Endothelial cell of umbilical vein (primary cell): ENCODE measurements around the gene FBXL17. TPM values are rescaled to one million over a fixed set of nuclear protein-coding genes. Genes with fewer than 3 reads are reported as not detected.

Source experiments
- BruUV-seq: library from RNA; stranded (reverse); fragments of 400-500 nt; replicated peaks from 2 replicates; lab custom pipeline; 2021; lab: Mats Ljungman, UMichigan
- CTCF ChIA-PET: fragments of 300-600, 350-600 bp; sonication (Branson Sonifier 250); formaldehyde crosslinking; loops from one replicate; lab custom pipeline; 2021; ENCODE audit warnings: antibody characterized with exemption, inconsistent platforms; lab: Charles Lee
- POLR2A ChIA-PET: fragments of 300-600, 350-600 bp; sonication (Branson Sonifier 250); formaldehyde crosslinking; loops from one replicate; lab custom pipeline; 2021; ENCODE audit warnings: antibody characterized with exemption, inconsistent platforms; lab: Charles Lee
- DNase-seq: peaks from one replicate; pipeline ENCODE4 v3.0.0-alpha.2; 2011; ENCODE audit warnings: low read depth, low spot score
- FAIRE-seq: peaks from 2 replicates; lab custom pipeline; 2011; peaks lifted over from hg19 to GRCh38; lab: Jason Lieb, UNC
- H2AFZ ChIP-seq: 2 replicates; pipeline ENCODE4 v1.6.0; 2012; ENCODE audit warnings: low read depth, low read length, control low read depth, inconsistent platforms
- H3K27ac ChIP-seq: 2 replicates; pipeline ENCODE4 v1.5.1; 2011; ENCODE audit warnings: low read depth, mild to moderate bottlenecking, control low read depth, low read length, moderate library complexity; ENCODE audit not compliant: insufficient read depth
- H3K27me3 ChIP-seq, 2 experiments: 2 replicates each; pipeline versions ENCODE4 v1.6.0 to v1.6.1; 2011; ENCODE audit warnings: low read length in 2 of 2, mixed read lengths in 1 of 2; ENCODE audit not compliant: control insufficient read depth in 2 of 2, insufficient read depth in 2 of 2
- H3K36me3 ChIP-seq, 2 experiments: 2 replicates in 1 of 2; 3 replicates in 1 of 2; pipeline ENCODE4 v1.5.1; 2011; ENCODE audit warnings: low read length in 2 of 2, mild to moderate bottlenecking in 1 of 2, moderate library complexity in 1 of 2; ENCODE audit not compliant: control insufficient read depth in 2 of 2, insufficient read depth in 2 of 2; ENCODE audit errors: extremely low read depth in 1 of 2
- H3K4me1 ChIP-seq: 3 replicates; pipeline ENCODE4 v1.5.1; 2011; ENCODE audit warnings: mild to moderate bottlenecking, low read length; ENCODE audit not compliant: control insufficient read depth, insufficient read depth; ENCODE audit errors: extremely low read depth
- H3K4me2 ChIP-seq: 2 replicates; pipeline ENCODE4 v1.6.1; 2011; ENCODE audit warnings: low read length, control low read depth, mixed read lengths; ENCODE audit not compliant: insufficient read depth
- H3K4me3 ChIP-seq, 3 experiments: fragments of 200-600 bp in 1 of 3; sonication (generic), shearing (Covaris generic) in 1 of 3; replicated peaks in 1 of 3; 2 replicates each; pipeline ENCODE4 v1.5.1; 2011 to 2016; ENCODE audit warnings: control low read depth in 3 of 3, low read length in 3 of 3, mild to moderate bottlenecking in 2 of 3, inconsistent platforms in 1 of 3, low read depth in 1 of 3, moderate library complexity in 1 of 3; ENCODE audit not compliant: insufficient read depth in 1 of 3
- H3K79me2 ChIP-seq: 2 replicates; pipeline ENCODE4 v1.6.0; 2012; ENCODE audit warnings: low read length, inconsistent platforms; ENCODE audit not compliant: control insufficient read depth, insufficient read depth
- H3K9ac ChIP-seq: replicated peaks from 2 replicates; pipeline ENCODE3; 2011; ENCODE audit warnings: low read length, control low read depth; ENCODE audit not compliant: insufficient read depth; ENCODE audit errors: extremely low read depth
- H3K9me1 ChIP-seq: replicated peaks from 3 replicates; pipeline ENCODE4 v1.6.0; 2011; ENCODE audit warnings: mild to moderate bottlenecking, low read length; ENCODE audit not compliant: control insufficient read depth, insufficient read depth; ENCODE audit errors: extremely low read depth
- H3K9me3 ChIP-seq: replicated peaks from 2 replicates; pipeline ENCODE4 v1.5.1; 2012; ENCODE audit warnings: low read length, inconsistent platforms; ENCODE audit not compliant: control insufficient read depth, insufficient read depth
- H4K20me1 ChIP-seq: replicated peaks from 2 replicates; pipeline ENCODE3; 2011; ENCODE audit warnings: mild to moderate bottlenecking, low read length; ENCODE audit not compliant: control insufficient read depth, insufficient read depth; ENCODE audit errors: extremely low read depth
- CTCF ChIP-seq, 2 donors: IDR thresholded peaks; 1 replicate in 1 of 2; 2 replicates in 1 of 2; pipeline ENCODE4 v1.5.1; 2011; ENCODE audit warnings: low read length in 2 of 2, mild to moderate bottlenecking in 2 of 2, moderate library complexity in 2 of 2, control low read depth in 1 of 2, inconsistent platforms in 1 of 2, low read depth in 1 of 2; ENCODE audit not compliant: insufficient read depth in 1 of 2; ENCODE audit errors: extremely low read depth in 1 of 2
- EZH2 ChIP-seq: IDR thresholded peaks from 2 replicates; pipeline ENCODE4 v1.6.1; 2012; ENCODE audit warnings: borderline replicate concordance, low read depth, mild to moderate bottlenecking, moderate library complexity, low read length, inconsistent platforms; ENCODE audit not compliant: severe bottlenecking
- FOS ChIP-seq: IDR thresholded peaks from 2 replicates; pipeline ENCODE4 v1.6.1; 2011; ENCODE audit warnings: mild to moderate bottlenecking, low read length, moderate library complexity, borderline replicate concordance; ENCODE audit not compliant: insufficient read depth
- GATA2 ChIP-seq: IDR thresholded peaks from 2 replicates; pipeline ENCODE4 v1.7.0; 2011; ENCODE audit warnings: low read depth, mild to moderate bottlenecking, moderate library complexity, mixed read lengths, low read length; ENCODE audit not compliant: insufficient read length, insufficient read depth
- JUN ChIP-seq: IDR thresholded peaks from 2 replicates; pipeline ENCODE4 v1.6.1; 2011; ENCODE audit warnings: borderline replicate concordance, low read depth; ENCODE audit not compliant: insufficient read length, insufficient read depth
- MAX ChIP-seq: IDR thresholded peaks from 2 replicates; pipeline ENCODE4 v1.6.1; 2011; ENCODE audit not compliant: insufficient read depth, insufficient read length
- MYC ChIP-seq: IDR thresholded peaks from one replicate; pipeline ENCODE4 v1.6.1; 2011; ENCODE audit warnings: mild to moderate bottlenecking, low read depth, low read length
- POLR2A ChIP-seq: IDR thresholded peaks from 2 replicates; pipeline ENCODE4 v1.6.1; 2012; ENCODE audit warnings: low read depth, mild to moderate bottlenecking, control low read depth, low read length
- POLR2AphosphoS5 ChIP-seq: IDR thresholded peaks from 2 replicates; pipeline ENCODE4 v1.6.1; 2012; ENCODE audit warnings: low read depth, mild to moderate bottlenecking, control low read depth, low read length, moderate library complexity; ENCODE audit not compliant: insufficient read depth
- dilution Hi-C: fragments of 300-500 bp; cut with MboI; formaldehyde crosslinking; loops from one replicate; pipeline ENCODE4 v1.15.0; 2019; ENCODE audit warnings: low sequenced_read_pairs; ENCODE audit not compliant: extremely low pct_ligation_motif_present
- intact Hi-C: fragments of 100-400 bp; cut with micrococcal nuclease; formaldehyde crosslinking; loops from one replicate; pipeline ENCODE4 v1.10.0; 2022
- polyA plus RNA-seq, 4 experiments: library from polyadenylated mRNA; depleted of rRNA in 3 of 4; stranded (reverse) in 3 of 4; unstranded in 1 of 4; fragments of >200 nt; gene quantifications; 2 replicates each; pipeline versions ENCODE4 v1.2.1 to v1.2.3, GENCODE V29; 2011 to 2012; ENCODE audit warnings: missing spikeins in 1 of 4
- total RNA-seq: library from RNA; stranded (reverse); gene quantifications from 2 replicates; pipeline ENCODE4 v1.2.3, GENCODE V29; 2021

FBXL17 gene
- total and polyA plus RNA-seq, 2 donors (not counting 3 experiments of a cell fraction or from before 2014, with no cell fraction given), result 2.7 to 8.8 TPM

- H3K27me3 ChIP-seq, result no peaks in the 10 kb centered on the region
- dilution Hi-C loops (no loop called here), intact Hi-C loops (no loop called here)
- BruUV-seq, result no TSS peak
- H3K79me2 ChIP-seq, result no peaks in the 10 kb centered on the region
- ChIA-PET CTCF (no interaction called here), POLR2A (no interaction called here)
- FAIRE-seq (no peak), DNase-seq (no peak)
- H3K4me3 ChIP-seq, result no peak overlapping the region
- H3K9me3 ChIP-seq, result no peaks in the 10 kb centered on the region
- no peaks in the 10 kb centered on the region for H3K36me3 ChIP-seq
- H3K27ac ChIP-seq, result no peak overlapping the region
- no peak overlapping the region for H3K4me2 ChIP-seq
- no peak overlapping the region for H2AFZ ChIP-seq
- no peaks in the 10 kb centered on the region for H3K9me1 ChIP-seq
- TF ChIP-seq POLR2AphosphoS5, result no peak
- no peak for TF ChIP-seq MAX
- TF ChIP-seq MYC, result no peak
- TF ChIP-seq POLR2A, result no peak
- TF ChIP-seq JUN, result no peak
- no peak for TF ChIP-seq GATA2
- TF ChIP-seq EZH2, result no peak
- no peak for TF ChIP-seq CTCF (IDR thresholded peaks at IDR 0.05; ENCODE audit: extremely low read depth in 1 of 2, insufficient read depth in 1 of 2, low read depth in 1 of 2, low read length in 2 of 2)
- TF ChIP-seq FOS, result no peak
- no peaks in the 10 kb centered on the region for H4K20me1 ChIP-seq
- no peaks in the 10 kb centered on the region for H3K4me1 ChIP-seq
- no peak overlapping the region for H3K9ac ChIP-seq
Observed at GRCh38 chr5:108373426-108373825, 8.5 kb downstream of the FBXL17 start.
